GM13976 (cell line): ENCODE data around the gene PTPRCAP.
"Not testable (repeated sequence)": the region's sequence is repeated elsewhere in the genome, so short reads cannot be mapped to it uniquely, and the experiment has no call there.

Source experiments
- DNase-seq: peaks from one replicate; pipeline ENCODE4 v3.0.0; 2012; ENCODE audit warnings: low spot score
- in situ Hi-C: fragments of 300-500 bp; cut with MboI; formaldehyde crosslinking; loops from one replicate; pipeline ENCODE4 v1.12.0; 2022; ENCODE audit warnings: low sequenced_read_pairs, mixed read lengths, inconsistent platforms; ENCODE audit not compliant: unreplicated experiment
- TF ChIP-seq, protein P1 (sequence below): IDR thresholded peaks from 2 replicates; pipeline ENCODE4 v1.5.1; 2012; ENCODE audit warnings: borderline replicate concordance, mild to moderate bottlenecking; ENCODE audit not compliant: insufficient read depth; ENCODE audit errors: extremely low read depth, missing control alignments, control extremely low read depth

Gene PTPRCAP

GRCh38 chr11:67406969-67407687 lies 30.4 kb downstream of the PTPRCAP start:
- DNase-seq: no peak
- in situ Hi-C loops: no loop called here
- TF ChIP-seq, protein P1, sequence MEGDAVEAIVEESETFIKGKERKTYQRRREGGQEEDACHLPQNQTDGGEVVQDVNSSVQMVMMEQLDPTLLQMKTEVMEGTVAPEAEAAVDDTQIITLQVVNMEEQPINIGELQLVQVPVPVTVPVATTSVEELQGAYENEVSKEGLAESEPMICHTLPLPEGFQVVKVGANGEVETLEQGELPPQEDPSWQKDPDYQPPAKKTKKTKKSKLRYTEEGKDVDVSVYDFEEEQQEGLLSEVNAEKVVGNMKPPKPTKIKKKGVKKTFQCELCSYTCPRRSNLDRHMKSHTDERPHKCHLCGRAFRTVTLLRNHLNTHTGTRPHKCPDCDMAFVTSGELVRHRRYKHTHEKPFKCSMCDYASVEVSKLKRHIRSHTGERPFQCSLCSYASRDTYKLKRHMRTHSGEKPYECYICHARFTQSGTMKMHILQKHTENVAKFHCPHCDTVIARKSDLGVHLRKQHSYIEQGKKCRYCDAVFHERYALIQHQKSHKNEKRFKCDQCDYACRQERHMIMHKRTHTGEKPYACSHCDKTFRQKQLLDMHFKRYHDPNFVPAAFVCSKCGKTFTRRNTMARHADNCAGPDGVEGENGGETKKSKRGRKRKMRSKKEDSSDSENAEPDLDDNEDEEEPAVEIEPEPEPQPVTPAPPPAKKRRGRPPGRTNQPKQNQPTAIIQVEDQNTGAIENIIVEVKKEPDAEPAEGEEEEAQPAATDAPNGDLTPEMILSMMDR: no peak

GRCh38 chr11:67406420-67406968 lies 31.0 kb downstream of the PTPRCAP start:
- no peak for DNase-seq
- in situ Hi-C loops: no loop called here
- TF ChIP-seq, protein P1: no peak

- in situ Hi-C loops: no loop called here
- no peak for DNase-seq
- TF ChIP-seq, protein P1: no peak
These were observed 31.7 kb downstream of the PTPRCAP start for GRCh38 chr11:67405688-67406339.

- TF ChIP-seq, protein P1: no peak
- in situ Hi-C loops: no loop called here
- DNase-seq: no peak
These were observed 32.3 kb downstream of the PTPRCAP start for GRCh38 chr11:67405196-67405567.

DNA sequence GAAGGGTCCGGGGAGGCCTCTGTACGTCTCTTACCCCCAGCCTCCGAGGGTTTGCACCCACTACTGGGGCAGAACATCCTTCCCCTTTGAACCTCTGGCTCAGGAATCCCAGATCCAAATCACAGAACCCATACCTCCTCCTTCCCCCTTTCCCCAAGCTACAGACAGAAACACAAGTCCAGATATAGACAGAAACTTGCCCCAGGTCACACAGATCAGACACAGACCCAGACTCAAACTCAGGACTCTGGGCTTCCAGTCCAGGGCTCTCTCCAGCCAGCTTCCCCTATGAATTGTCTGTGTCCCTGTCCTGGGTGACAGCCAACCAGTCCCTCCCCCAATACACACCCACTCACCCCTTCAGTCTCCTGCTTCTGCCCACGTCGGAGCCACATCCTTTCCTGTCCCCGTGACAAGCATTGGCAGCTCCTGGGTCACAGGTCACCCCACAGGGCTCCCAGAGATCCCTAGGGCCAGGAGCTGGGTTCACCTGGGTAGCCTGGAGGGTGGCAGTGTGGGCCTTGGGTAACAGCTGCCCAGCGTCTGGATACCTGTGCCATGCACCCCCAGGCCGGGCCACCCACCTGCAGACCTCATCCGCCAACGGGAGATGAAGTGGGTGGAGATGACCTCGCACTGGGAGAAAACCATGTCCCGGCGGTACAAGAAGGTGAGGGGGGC lies 32.8 kb downstream of the PTPRCAP start:
- TF ChIP-seq, protein P1: no peak
- DNase-seq: no peak
- in situ Hi-C loops: no loop called here

- DNase-seq, in situ Hi-C loops: not testable (repeated sequence)
These were observed 34.4 kb downstream of the PTPRCAP start for GRCh38 chr11:67403085-67403484.

DNA sequence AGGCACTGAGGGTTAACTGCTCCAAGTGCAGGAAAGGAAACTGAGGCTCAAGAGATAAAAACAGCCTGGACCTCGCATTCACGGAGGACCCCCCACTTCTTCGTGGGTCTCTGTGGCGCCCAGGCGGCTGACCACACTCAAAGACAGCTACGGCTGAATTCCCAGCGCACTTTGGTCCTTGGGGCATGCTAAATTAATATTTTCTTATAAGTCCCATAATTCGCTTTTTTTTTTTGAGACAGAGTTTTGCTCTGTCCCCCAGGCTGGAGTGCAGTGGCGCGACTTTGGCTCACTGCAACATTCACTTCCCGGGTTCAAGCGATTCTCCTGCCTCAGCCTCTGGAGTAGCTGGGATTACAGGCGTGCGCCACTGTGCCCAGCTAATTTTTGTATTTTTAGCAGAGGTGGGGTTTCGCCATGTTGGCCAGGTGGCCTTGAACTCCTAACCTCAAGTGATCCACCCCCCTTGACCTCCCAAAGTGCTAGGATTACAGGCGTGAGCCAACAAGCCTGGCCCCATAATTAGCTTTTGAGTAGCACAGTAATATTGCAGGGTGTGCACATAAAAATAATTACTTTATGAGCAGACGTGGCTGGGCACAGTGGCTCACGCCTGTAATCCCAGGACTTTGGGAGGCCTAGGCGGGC lies 35.2 kb downstream of the PTPRCAP start:
- in situ Hi-C loops, DNase-seq: not testable (repeated sequence)
